ENCODE results near the gene WASF2.
"Not testable (repeated sequence)": the region's sequence is repeated elsewhere in the genome, so short reads cannot be mapped to it uniquely, and the experiment has no call there.

WASF2 gene

GRCh38 chr1:27414091-27414490 is 75.9 kb downstream of the WASF2 start:
- no peak for FAIRE-seq

- no peak for FAIRE-seq
These were observed 77.0 kb downstream of the WASF2 start for GRCh38 chr1:27413004-27413403.

GRCh38 chr1:27412502-27412901 is 77.5 kb downstream of the WASF2 start:
- FAIRE-seq: no peak

- FAIRE-seq: no peak
These were observed 79.3 kb downstream of the WASF2 start for GRCh38 chr1:27410709-27411108.

- FAIRE-seq: no peak
These were observed 80.3 kb downstream of the WASF2 start for GRCh38 chr1:27409669-27410068.

GRCh38 chr1:27408151-27408550 is 81.8 kb downstream of the WASF2 start:
- FAIRE-seq: no peak

GRCh38 chr1:27406791-27407190 is 83.2 kb downstream of the WASF2 start:
- FAIRE-seq: not testable (repeated sequence)

GRCh38 chr1:27406362-27406680 is 83.6 kb downstream of the WASF2 start:
- no peak for FAIRE-seq

- FAIRE-seq: not testable (repeated sequence)
These were observed 84.2 kb downstream of the WASF2 start for GRCh38 chr1:27405598-27406361.

GRCh38 chr1:27405074-27405473 is 84.9 kb downstream of the WASF2 start:
- no peak for FAIRE-seq

GRCh38 chr1:27403931-27404330 is 86.0 kb downstream of the WASF2 start:
- no peak for FAIRE-seq

GRCh38 chr1:27403065-27403726 is 86.8 kb downstream of the WASF2 start:
- FAIRE-seq: no peak

GRCh38 chr1:27402349-27402754 is 87.6 kb downstream of the WASF2 start:
- no peak for FAIRE-seq

GRCh38 chr1:27400963-27401341 is 89.0 kb downstream of the WASF2 start:
- FAIRE-seq: no peak

- FAIRE-seq: no peak
These were observed 89.6 kb downstream of the WASF2 start for GRCh38 chr1:27400082-27400962.

GRCh38 chr1:27399251-27400025 is 90.5 kb downstream of the WASF2 start:
- no peak for FAIRE-seq

GRCh38 chr1:27398405-27399149 is 91.4 kb downstream of the WASF2 start:
- FAIRE-seq: no peak

- FAIRE-seq: no peak
These were observed 92.2 kb downstream of the WASF2 start for GRCh38 chr1:27397749-27398148.

- no peak for FAIRE-seq
These were observed 92.9 kb downstream of the WASF2 start for GRCh38 chr1:27397110-27397509.

- peak; percentile 37 for FAIRE-seq
These were observed 94.3 kb downstream of the WASF2 start for GRCh38 chr1:27395441-27396195.

GRCh38 chr1:27394925-27395324 is 95.0 kb downstream of the WASF2 start:
- no peak for FAIRE-seq
